Measurements from ENCODE around the gene LUM.

LUM gene

GRCh38 chr12:91074154-91074709 is 37.1 kb downstream of the LUM start:
- DNase-seq, result no peak

- no peak for DNase-seq
Measured at GRCh38 chr12:91073426-91073825, 37.9 kb downstream of the LUM start.

GRCh38 chr12:91072931-91073330 is 38.4 kb downstream of the LUM start:
- DNase-seq, result no peak

GRCh38 chr12:91070936-91071335 is 40.4 kb downstream of the LUM start:
- DNase-seq, result no peak

GRCh38 chr12:91065396-91065795 is 45.9 kb downstream of the LUM start:
- no peak for DNase-seq

- DNase-seq, result no peak
Measured at GRCh38 chr12:91064640-91065039, 46.7 kb downstream of the LUM start.

- DNase-seq, result no peak
Measured at GRCh38 chr12:91061091-91061490, 50.2 kb downstream of the LUM start.

- no peak for DNase-seq
Measured at GRCh38 chr12:91059211-91059610, 52.1 kb downstream of the LUM start.

- no peak for DNase-seq
Measured at GRCh38 chr12:91058786-91059185, 52.5 kb downstream of the LUM start.

- DNase-seq, result no peak
Measured at GRCh38 chr12:91057368-91058165, 53.7 kb downstream of the LUM start, which contains the start of gene KERA. KERA (minus strand) TSS chr12:91058024; CDS start chr12:91056281, 1,743 bp downstream.

- no peak for DNase-seq
Measured at GRCh38 chr12:91056488-91056887, 54.8 kb downstream of the LUM start.

- no peak for DNase-seq
Measured at GRCh38 chr12:91055976-91056375, 55.3 kb downstream of the LUM start.

- no peak for DNase-seq
Measured at GRCh38 chr12:91053951-91054715, 57.2 kb downstream of the LUM start.

Measured in activated CD8-positive, alpha-beta memory T cell treated with anti-CD3 and anti-CD28 coated beads for 24 hours (primary cell).